H1 (cell line): ENCODE measurements around the gene DYNC2H1. TPM values are rescaled to one million over a fixed set of nuclear protein-coding genes. Genes with fewer than 3 reads are reported as not detected.

Experiments used
- CTCF ChIA-PET: fragments of 300-600 bp; sonication (Branson Sonifier 250); formaldehyde crosslinking; loops from one replicate; lab custom pipeline; 2021; ENCODE audit not compliant: partially characterized antibody; lab: Charles Lee
- POLR2A ChIA-PET: fragments of 300-600 bp; sonication (Branson Sonifier 250); formaldehyde crosslinking; loops from one replicate; lab custom pipeline; 2021; ENCODE audit warnings: inconsistent platforms; ENCODE audit not compliant: partially characterized antibody; lab: Charles Lee
- DNase-seq, 2 experiments: peaks; one replicate each; pipeline versions ENCODE4 v3.0.0 to v3.0.0-alpha.2; 2010 to 2022; ENCODE audit warnings: low spot score in 2 of 2, low read depth in 1 of 2, mixed read lengths in 1 of 2
- FAIRE-seq: peaks from 2 replicates; lab custom pipeline; 2011; peaks lifted over from hg19 to GRCh38; lab: Jason Lieb, UNC
- H2AFZ ChIP-seq: 2 replicates; pipeline ENCODE4 v1.8.1; 2012; ENCODE audit warnings: low read length, inconsistent platforms
- H2AK5ac ChIP-seq: 2 replicates; pipeline ENCODE4 v1.6.1; 2013; ENCODE audit warnings: low read depth, low read length
- H2BK120ac ChIP-seq: replicated peaks from 2 replicates; pipeline ENCODE3; 2013; ENCODE audit warnings: low read depth, low read length, inconsistent platforms
- H2BK12ac ChIP-seq: 2 replicates; pipeline ENCODE4 v1.6.1; 2013; ENCODE audit warnings: low read depth, low read length
- H2BK15ac ChIP-seq: 2 replicates; pipeline ENCODE4 v1.6.1; 2013; ENCODE audit warnings: low read length
- H2BK20ac ChIP-seq: 2 replicates; pipeline ENCODE4 v1.6.1; 2013; ENCODE audit warnings: low read length
- H2BK5ac ChIP-seq: 2 replicates; pipeline ENCODE4 v1.6.1; 2013; ENCODE audit warnings: low read depth, low read length
- H3K14ac ChIP-seq: 2 replicates; pipeline ENCODE4 v1.6.1; 2013; ENCODE audit warnings: inconsistent platforms; ENCODE audit not compliant: insufficient read length
- H3K18ac ChIP-seq: 2 replicates; pipeline ENCODE4 v1.6.1; 2013; ENCODE audit warnings: low read length; ENCODE audit errors: extremely low read depth
- H3K23ac ChIP-seq: 2 replicates; pipeline ENCODE4 v1.6.1; 2013; ENCODE audit warnings: inconsistent platforms; ENCODE audit not compliant: insufficient read length
- H3K23me2 ChIP-seq: 2 replicates; pipeline ENCODE4 v1.6.1; 2013; ENCODE audit warnings: low read depth, low read length
- H3K27ac ChIP-seq: 2 replicates; pipeline ENCODE4 v1.6.1; 2011; ENCODE audit warnings: low read depth, low read length, inconsistent platforms
- H3K27me3 ChIP-seq, 4 experiments: replicated peaks in 1 of 4; 1 replicate in 1 of 4; 2 replicates in 3 of 4; pipeline versions ENCODE4 v1.6.1 to v1.8.1; 2011 to 2013; ENCODE audit warnings: low read length in 3 of 4, mild to moderate bottlenecking in 3 of 4, inconsistent platforms in 2 of 4, mixed read lengths in 2 of 4, moderate library complexity in 1 of 4; ENCODE audit not compliant: control insufficient read depth in 3 of 4, insufficient read depth in 3 of 4; ENCODE audit errors: extremely low read depth in 1 of 4
- H3K36me3 ChIP-seq, 4 experiments: 2 replicates each; pipeline versions ENCODE4 v1.6.1 to v1.8.1; 2011 to 2013; ENCODE audit warnings: mild to moderate bottlenecking in 4 of 4, low read length in 3 of 4, moderate library complexity in 2 of 4, control low read depth in 1 of 4, inconsistent platforms in 1 of 4; ENCODE audit not compliant: insufficient read depth in 4 of 4, control insufficient read depth in 2 of 4
- H3K4ac ChIP-seq: replicated peaks from 2 replicates; pipeline ENCODE3; 2013; ENCODE audit warnings: low read length, low read depth, mixed read lengths, inconsistent platforms; ENCODE audit not compliant: insufficient read length
- H3K4me1 ChIP-seq, 4 experiments: replicated peaks in 1 of 4; 1 replicate in 1 of 4; 2 replicates in 3 of 4; pipeline versions ENCODE4 v1.6.1 to v1.8.1; 2011 to 2013; ENCODE audit warnings: low read length in 3 of 4, inconsistent platforms in 2 of 4, mixed read lengths in 1 of 4; ENCODE audit not compliant: insufficient read depth in 4 of 4, control insufficient read depth in 3 of 4
- H3K4me2 ChIP-seq, 2 experiments: 2 replicates each; pipeline versions ENCODE4 v1.6.1 to v1.8.1; 2011 to 2013; ENCODE audit warnings: low read depth in 2 of 2, low read length in 2 of 2, control low read depth in 1 of 2, inconsistent platforms in 1 of 2, mild to moderate bottlenecking in 1 of 2; ENCODE audit not compliant: insufficient read depth in 1 of 2
- H3K4me3 ChIP-seq, 4 experiments: fragments of 200-600, 300-600 bp in 1 of 4; sonication (generic), shearing (Covaris generic), sonication (Bioruptor Twin) in 1 of 4; 2 replicates each; pipeline versions ENCODE4 v1.5.1 to v1.8.1; 2011 to 2016; ENCODE audit warnings: low read length in 4 of 4, low read depth in 3 of 4, control low read depth in 2 of 4, inconsistent platforms in 2 of 4, mild to moderate bottlenecking in 2 of 4, mixed read lengths in 1 of 4, moderate library complexity in 1 of 4; ENCODE audit not compliant: insufficient read depth in 2 of 4; ENCODE audit errors: extremely low read depth in 1 of 4
- H3K56ac ChIP-seq: replicated peaks from 2 replicates; pipeline ENCODE3; 2013; ENCODE audit warnings: low read depth, mild to moderate bottlenecking, mixed read lengths, low read length, inconsistent platforms; ENCODE audit not compliant: insufficient read length
- H3K79me1 ChIP-seq: 2 replicates; pipeline ENCODE4 v1.6.1; 2013; ENCODE audit warnings: low read depth, low read length, control low read depth
- H3K79me2 ChIP-seq, 2 experiments: 2 replicates each; pipeline versions ENCODE4 v1.6.1 to v1.8.1; 2012 to 2013; ENCODE audit warnings: low read length in 2 of 2, mild to moderate bottlenecking in 2 of 2, inconsistent platforms in 1 of 2; ENCODE audit not compliant: insufficient read depth in 2 of 2, control insufficient read depth in 1 of 2
- H3K9ac ChIP-seq, 4 experiments: replicated peaks in 1 of 4; 1 replicate in 1 of 4; 2 replicates in 3 of 4; pipeline versions ENCODE4 v1.6.1 to v1.8.1; 2011 to 2013; ENCODE audit warnings: low read depth in 3 of 4, low read length in 3 of 4, control low read depth in 2 of 4, mild to moderate bottlenecking in 2 of 4, moderate library complexity in 2 of 4, inconsistent platforms in 1 of 4; ENCODE audit errors: extremely low read depth in 1 of 4
- H3K9me3 ChIP-seq, 2 experiments: 2 replicates each; pipeline versions ENCODE4 v1.6.1 to v1.8.1; 2012 to 2013; ENCODE audit warnings: mild to moderate bottlenecking in 2 of 2, moderate library complexity in 2 of 2, control low read depth in 1 of 2, inconsistent platforms in 1 of 2, low read depth in 1 of 2, low read length in 1 of 2, mixed read lengths in 1 of 2; ENCODE audit not compliant: insufficient read depth in 2 of 2
- H4K20me1 ChIP-seq, 2 experiments: replicated peaks in 1 of 2; 2 replicates each; pipeline versions ENCODE3 to v1.8.1; 2011 to 2013; ENCODE audit warnings: inconsistent platforms in 2 of 2, low read length in 2 of 2, mild to moderate bottlenecking in 1 of 2; ENCODE audit not compliant: insufficient read depth in 2 of 2, control insufficient read depth in 1 of 2
- H4K5ac ChIP-seq: 2 replicates; pipeline ENCODE4 v1.6.1; 2013; ENCODE audit warnings: low read length, low read depth, mixed read lengths, inconsistent platforms; ENCODE audit not compliant: insufficient read length
- H4K8ac ChIP-seq: 2 replicates; pipeline ENCODE4 v1.8.0; 2013; ENCODE audit warnings: mild to moderate bottlenecking, moderate library complexity, low read length, inconsistent platforms; ENCODE audit not compliant: insufficient read depth; ENCODE audit errors: extremely low read depth
- H4K91ac ChIP-seq: replicated peaks from 2 replicates; pipeline ENCODE3; 2013; ENCODE audit warnings: low read length, mixed read lengths, inconsistent platforms; ENCODE audit not compliant: insufficient read length
- ASH2L ChIP-seq: fragments of 200-600, 300-600 bp; sonication (generic); IDR thresholded peaks from one replicate; pipeline ENCODE4 v1.7.1; 2017; ENCODE audit warnings: low read length
- CHD1 ChIP-seq: IDR thresholded peaks from 2 replicates; pipeline ENCODE4 v1.6.1; 2012; ENCODE audit warnings: low read depth, low read length, improper control_type of control experiment
- CTCF ChIP-seq, 3 experiments: IDR thresholded peaks; 1 replicate in 2 of 3; 2 replicates in 1 of 3; pipeline versions ENCODE4 v1.5.1 to v1.6.1; 2011; ENCODE audit warnings: low read length in 3 of 3, mild to moderate bottlenecking in 3 of 3, inconsistent platforms in 2 of 3, low read depth in 1 of 3, moderate library complexity in 1 of 3; ENCODE audit not compliant: insufficient read depth in 1 of 3; ENCODE audit errors: control extremely low read depth in 1 of 3
- KDM1A ChIP-seq: fragments of 200-600, 300-600 bp; sonication (generic); IDR thresholded peaks from 2 replicates; pipeline ENCODE4 v1.7.1; 2016; ENCODE audit warnings: mild to moderate bottlenecking, low read length, borderline replicate concordance
- NANOG ChIP-seq: IDR thresholded peaks from 2 replicates; pipeline ENCODE4 v1.6.1; 2011; ENCODE audit warnings: low read length, low read depth, mild to moderate bottlenecking, inconsistent platforms; ENCODE audit not compliant: insufficient read depth, poor library complexity, severe bottlenecking
- POLR2AphosphoS5 ChIP-seq: IDR thresholded peaks from 2 replicates; pipeline ENCODE4 v1.6.1; 2011; ENCODE audit warnings: low read depth, low read length
- RNF2 ChIP-seq: fragments of 200-900, 300-1000 bp; sonication (generic); IDR thresholded peaks from 2 replicates; pipeline ENCODE4 v1.7.1; 2016; ENCODE audit warnings: borderline replicate concordance, low read depth, mild to moderate bottlenecking, antibody characterized with exemption, low read length; ENCODE audit not compliant: poor library complexity, severe bottlenecking; ENCODE audit errors: missing control alignments
- SP1 ChIP-seq: IDR thresholded peaks from 2 replicates; pipeline ENCODE4 v1.6.1; 2011; ENCODE audit warnings: low read depth, low read length
- TAF7 ChIP-seq: optimal IDR thresholded peaks from 2 replicates; pipeline ENCODE3; 2011; ENCODE audit warnings: low read depth, mild to moderate bottlenecking, inconsistent platforms, low read length, moderate library complexity, borderline replicate concordance
- USF2 ChIP-seq: IDR thresholded peaks from 2 replicates; pipeline ENCODE4 v1.6.1; 2011; ENCODE audit warnings: low read length, improper control_type of control experiment
- ZNF274 ChIP-seq: IDR thresholded peaks from 2 replicates; pipeline ENCODE4 v1.7.0; 2012; ENCODE audit warnings: low read length, borderline replicate concordance; ENCODE audit errors: extremely low read depth
- WGBS, 2 experiments: shearing (Covaris generic) in 1 of 2; methylation state at CpG; one replicate each; pipeline versions ENCODE4 v1.1.6 to v1.1.7; 2013 to 2015; ENCODE audit warnings: low lambda C conversion rate in 2 of 2, mixed read lengths in 2 of 2, inconsistent platforms in 1 of 2, low coverage in 1 of 2, missing lambda C conversion rate in 1 of 2; ENCODE audit not compliant: insufficient replicate concordance in 2 of 2, insufficient coverage in 1 of 2, insufficient read length in 1 of 2; ENCODE audit errors: extremely low coverage in 1 of 2, missing lambda C conversion rate in 1 of 2; 5-methylcytosine and 5-hydroxymethylcytosine counted together
- polyA plus RNA-seq, 7 experiments: library from polyadenylated mRNA; depleted of rRNA in 3 of 7; stranded (reverse) in 5 of 7; unstranded in 2 of 7; fragments of >200 nt in 5 of 7; fragments of 200-250 nt in 2 of 7; gene quantifications; 1 replicate in 5 of 7; 2 replicates in 1 of 7; 4 replicates in 1 of 7; pipeline versions ENCODE4 v1.2.1 to v1.2.3, GENCODE V29; 2011 to 2013; ENCODE audit warnings: missing spikeins in 2 of 7, mixed read lengths in 2 of 7
- total RNA-seq: library from RNA; stranded (reverse); fragmentation: NEBNext Ultra II Directional; extraction: Animal tissue kit (Norgen Biotek cat#: 25700); gene quantifications from 2 replicates; pipeline ENCODE4 v1.2.1, GENCODE V29; 2021

Gene DYNC2H1
- total and polyA plus RNA-seq, 2 of the 8 experiments (the other 6 are each of a cell fraction or from before 2014, with no cell fraction given): 6.2 to 12.0 TPM

- Histone ChIP-seq H3K4me2 (no peak overlapping the region), H3K9ac (no peak overlapping the region), H3K4me3 (no peak overlapping the region), H2BK12ac (no peak overlapping the region), H3K23me2 (no peaks in the 10 kb centered on the region), H2AFZ (no peak overlapping the region), H3K23ac (no peak overlapping the region), H3K9me3 (no peaks in the 10 kb centered on the region), H2BK20ac (no peak overlapping the region), H3K18ac (no peak overlapping the region), H3K14ac (no peak overlapping the region), H3K36me3 (no peaks in the 10 kb centered on the region), H4K8ac (no peak overlapping the region), H3K4me1 (no peaks in the 10 kb centered on the region; a peak in 1 of 7 replicates), H3K4ac (no peak overlapping the region), H3K27ac (no peak overlapping the region), H3K79me1 (no peaks in the 10 kb centered on the region), H2BK120ac (no peak overlapping the region), H4K20me1 (no peaks in the 10 kb centered on the region), H2BK15ac (no peak overlapping the region), H2AK5ac (no peak overlapping the region), H4K91ac (no peak overlapping the region), H3K56ac (no peak overlapping the region), H3K79me2 (no peaks in the 10 kb centered on the region), H4K5ac (no peak overlapping the region), H3K27me3 (no peaks in the 10 kb centered on the region), H2BK5ac (no peak overlapping the region)
- 85% methylated on average over 2 of the region's 2 CpGs; no CpG with 5 or more reads in 1 of the 2 experiments for WGBS, 2 experiments
- CTCF ChIA-PET: no interaction called here
- no peak for FAIRE-seq
- no peak for DNase-seq
- POLR2A ChIA-PET: no interaction called here
- TF ChIP-seq CTCF (IDR thresholded peaks at IDR 0.05; ENCODE audit: control extremely low read depth in 1 of 3, insufficient read depth in 1 of 3, low read depth in 1 of 3, low read length in 3 of 3) (no peak), USF2 (no peak), ZNF274 (no peak), TAF7 (no peak), POLR2AphosphoS5 (no peak), SP1 (no peak), NANOG (no peak), KDM1A (no peak), CHD1 (no peak), ASH2L (no peak), RNF2 (no peak)
Observed at GRCh38 chr11:103358251-103358650, 249.0 kb downstream of the DYNC2H1 start.
